DMS53 (cell line): ENCODE data around the gene KRTAP10-7.
A peak's percentile ranks its signal among the peaks of the same experiment; 100 is the strongest.

ENCODE experiments used
- DNase-seq: peaks from one replicate; lab custom pipeline; 2025; lab: John Stamatoyannopoulos, UW

Gene KRTAP10-7

GRCh38 chr21:44571844-44572782 is 28.3 kb upstream of the KRTAP10-7 start:
- no peak for DNase-seq

- DNase-seq: peak; percentile 79
Measured at GRCh38 chr21:44572959-44573583, 27.3 kb upstream of the KRTAP10-7 start.

GRCh38 chr21:44573630-44574456 is 26.6 kb upstream of the KRTAP10-7 start, which contains the start of gene KRTAP10-4:
Gene KRTAP10-4 (plus strand): TSS chr21:44573729. CDS start chr21:44573759, 30 bp downstream.
- peak; percentile 30 for DNase-seq

GRCh38 chr21:44574457-44575306 is 25.7 kb upstream of the KRTAP10-7 start:
- DNase-seq: peak; percentile 89

- DNase-seq: no peak
Measured at GRCh38 chr21:44575307-44576024, 24.9 kb upstream of the KRTAP10-7 start.

GRCh38 chr21:44576025-44576420 is 24.4 kb upstream of the KRTAP10-7 start:
- no peak for DNase-seq

- DNase-seq: no peak
Measured at GRCh38 chr21:44578371-44579055, 21.9 kb upstream of the KRTAP10-7 start.

GRCh38 chr21:44579056-44579832 is 21.2 kb upstream of the KRTAP10-7 start:
- no peak for DNase-seq

- peak; percentile 51 for DNase-seq
Measured at GRCh38 chr21:44579833-44580144, 20.6 kb upstream of the KRTAP10-7 start.

GRCh38 chr21:44580231-44580821 is 20.1 kb upstream of the KRTAP10-7 start, which contains the start of gene KRTAP10-5:
Gene KRTAP10-5 (minus strand): TSS chr21:44580604. CDS start chr21:44580578, 26 bp downstream.
- peak; percentile 80 for DNase-seq

- peak; percentile 20 for DNase-seq
Measured at GRCh38 chr21:44581158-44581557, 19.2 kb upstream of the KRTAP10-7 start.

GRCh38 chr21:44582055-44582454 is 18.3 kb upstream of the KRTAP10-7 start:
- peak; percentile 12 for DNase-seq

- no peak for DNase-seq
Measured at GRCh38 chr21:44583089-44583799, 17.2 kb upstream of the KRTAP10-7 start.

GRCh38 chr21:44583800-44584147 is 16.6 kb upstream of the KRTAP10-7 start:
- DNase-seq: no peak

GRCh38 chr21:44585892-44586291 is 14.5 kb upstream of the KRTAP10-7 start:
- DNase-seq: no peak

- no peak for DNase-seq
Measured at GRCh38 chr21:44589094-44589493, 11.3 kb upstream of the KRTAP10-7 start.

GRCh38 chr21:44589586-44590305 is 10.7 kb upstream of the KRTAP10-7 start:
- DNase-seq: no peak

- no peak for DNase-seq
Measured at GRCh38 chr21:44590311-44590721, 10.1 kb upstream of the KRTAP10-7 start.
